ENCODE data around the gene LETMD1. TPM values are rescaled to one million over a fixed set of nuclear protein-coding genes. Genes with fewer than 3 reads are reported as not detected.

LETMD1 gene
- total and polyA plus RNA-seq, 2 donors (not counting 1 experiment from before 2014, with no cell fraction given): 94.7 to 101 TPM

DNA sequence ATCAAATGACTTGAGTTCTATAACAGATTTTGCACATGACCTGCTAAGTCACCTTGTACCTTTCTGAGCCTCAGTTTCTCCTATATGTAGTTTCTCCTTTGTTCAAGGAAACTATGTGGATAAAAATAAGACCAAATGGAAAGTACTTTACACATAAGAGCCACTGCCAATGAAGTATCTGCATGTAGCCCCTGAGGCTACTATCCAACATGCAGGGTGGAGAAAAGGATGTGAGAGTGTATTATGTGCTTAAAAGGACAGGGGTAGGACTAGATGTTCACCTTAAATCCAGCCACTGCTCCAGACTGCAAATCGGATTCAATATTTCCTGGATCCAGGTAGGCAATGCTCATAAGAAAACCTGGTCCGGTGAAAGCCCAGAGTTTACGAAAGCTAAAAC lies 43.1 kb upstream of the LETMD1 start:
- intact Hi-C loops (cut with micrococcal nuclease): no loop called here

DNA sequence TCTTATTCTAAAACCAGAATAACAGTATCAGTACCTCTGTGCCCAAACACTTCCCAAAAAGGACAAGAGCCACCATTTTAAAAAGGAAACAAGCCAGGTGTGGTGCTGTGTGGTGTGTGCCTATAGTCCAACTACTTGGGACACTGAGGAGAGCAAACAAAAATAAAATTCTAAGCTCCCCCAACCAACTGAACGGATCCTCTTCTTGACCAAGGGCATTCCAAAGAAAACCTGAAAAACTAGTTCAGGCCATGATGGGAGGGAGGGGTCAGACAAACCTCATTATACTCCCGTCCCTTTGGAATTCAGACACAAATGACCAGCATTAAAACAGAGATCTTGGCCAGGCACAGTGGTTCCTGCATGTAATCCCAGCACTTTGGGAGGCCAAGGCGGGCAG lies 42.5 kb upstream of the LETMD1 start:
- POLR2A ChIA-PET: no interaction called here
- H3K36me3 ChIP-seq (replicated peaks in 1 of 2; ENCODE audit: control extremely low read depth in 1 of 2, control insufficient read depth in 1 of 2, extremely low read depth in 1 of 2, insufficient read depth in 2 of 2, low read length in 1 of 2): peaks cover 4 to 22% of the 10 kb centered on the region in 2 experiments

More for the DNA sequence above, 43.1 kb upstream of the LETMD1 start:
- Histone ChIP-seq H3K27ac (ENCODE audit: low read length in 2 of 2) (no peak overlapping the region), H3K4me2 (replicated peaks; ENCODE audit: low read depth, low read length, poor library complexity, severe bottlenecking) (no peak overlapping the region), H3K79me2 (ENCODE audit: control insufficient read depth, insufficient read depth, low read length) (peaks cover 12% of the 10 kb centered on the region), H2AFZ (ENCODE audit: insufficient read depth, low read depth, low read length, poor library complexity, severe bottlenecking) (no peak overlapping the region), H3K36me3 (replicated peaks in 1 of 2; ENCODE audit: control extremely low read depth in 1 of 2, control insufficient read depth in 1 of 2, extremely low read depth in 1 of 2, insufficient read depth in 2 of 2, low read length in 1 of 2) (peaks cover 4 to 28% of the 10 kb centered on the region in 2 experiments), H3K9me3 (ENCODE audit: control extremely low read depth in 1 of 3, control insufficient read depth in 2 of 3, insufficient read depth in 1 of 3, low read length in 2 of 3) (peaks cover 0 to 1% (median 0%) of the 10 kb centered on the region in 3 donors), H3K27me3 (replicated peaks in 1 of 4; ENCODE audit: control extremely low read depth in 1 of 4, control insufficient read depth in 3 of 4, insufficient read depth in 4 of 4, low read length in 3 of 4) (no peaks in the 10 kb centered on the region), H3K9ac (ENCODE audit: low read length) (no peak overlapping the region), H3K4me3 (ENCODE audit: control extremely low read depth in 1 of 5, extremely low read depth in 1 of 5, insufficient read depth in 1 of 5, low read depth in 2 of 5, low read length in 4 of 5) (no peak overlapping the region), H4K20me1 (ENCODE audit: control insufficient read depth, insufficient read depth, low read length, poor library complexity, severe bottlenecking) (no peaks in the 10 kb centered on the region), H3K4me1 (ENCODE audit: control insufficient read depth in 2 of 2, insufficient read depth in 2 of 2, low read length in 2 of 2) (peaks cover 13 to 14% of the 10 kb centered on the region in 2 donors)
- DNase-seq (no peak), ATAC-seq (ENCODE audit: low read depth) (no peak)
- Mint-ChIP-seq H3K4me1 (peaks cover 13% of the 10 kb centered on the region), H3K4me3 (no peak overlapping the region), H3K27me3 (no peaks in the 10 kb centered on the region), H3K9me3 (ENCODE audit: insufficient read depth) (no peaks in the 10 kb centered on the region), H3K27ac (peak overlapping the region; percentile 26)
- ChIA-PET POLR2A (no interaction called here), CTCF (interaction anchor here (0.6 kb wide), 1 partner anchor 39 kb away, joined by 6 read pairs; no protein-coding TSS in a partner anchor)
- no CpG with 5 or more reads among the region's 3 CpGs for WGBS (ENCODE audit: insufficient coverage)
- no peak for TF ChIP-seq EZH2 (IDR thresholded peaks at IDR 0.05; ENCODE audit: borderline replicate concordance, insufficient read depth, low read depth, low read length, poor library complexity, severe bottlenecking)
- TF ChIP-seq, protein P1, sequence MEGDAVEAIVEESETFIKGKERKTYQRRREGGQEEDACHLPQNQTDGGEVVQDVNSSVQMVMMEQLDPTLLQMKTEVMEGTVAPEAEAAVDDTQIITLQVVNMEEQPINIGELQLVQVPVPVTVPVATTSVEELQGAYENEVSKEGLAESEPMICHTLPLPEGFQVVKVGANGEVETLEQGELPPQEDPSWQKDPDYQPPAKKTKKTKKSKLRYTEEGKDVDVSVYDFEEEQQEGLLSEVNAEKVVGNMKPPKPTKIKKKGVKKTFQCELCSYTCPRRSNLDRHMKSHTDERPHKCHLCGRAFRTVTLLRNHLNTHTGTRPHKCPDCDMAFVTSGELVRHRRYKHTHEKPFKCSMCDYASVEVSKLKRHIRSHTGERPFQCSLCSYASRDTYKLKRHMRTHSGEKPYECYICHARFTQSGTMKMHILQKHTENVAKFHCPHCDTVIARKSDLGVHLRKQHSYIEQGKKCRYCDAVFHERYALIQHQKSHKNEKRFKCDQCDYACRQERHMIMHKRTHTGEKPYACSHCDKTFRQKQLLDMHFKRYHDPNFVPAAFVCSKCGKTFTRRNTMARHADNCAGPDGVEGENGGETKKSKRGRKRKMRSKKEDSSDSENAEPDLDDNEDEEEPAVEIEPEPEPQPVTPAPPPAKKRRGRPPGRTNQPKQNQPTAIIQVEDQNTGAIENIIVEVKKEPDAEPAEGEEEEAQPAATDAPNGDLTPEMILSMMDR (IDR thresholded peaks at IDR 0.05): no peak

More for the DNA sequence above, 42.5 kb upstream of the LETMD1 start:
- no peak overlapping the region for H3K9ac ChIP-seq (ENCODE audit: low read length)
- Mint-ChIP-seq H3K27me3 (no peaks in the 10 kb centered on the region), H3K27ac (no peak overlapping the region), H3K9me3 (ENCODE audit: insufficient read depth) (no peaks in the 10 kb centered on the region), H3K4me3 (no peak overlapping the region), H3K4me1 (peaks cover 13% of the 10 kb centered on the region)
- H3K27ac ChIP-seq (ENCODE audit: low read length in 2 of 2): no peak overlapping the region
- no peaks in the 10 kb centered on the region for H4K20me1 ChIP-seq (ENCODE audit: control insufficient read depth, insufficient read depth, low read length, poor library complexity, severe bottlenecking)
- CTCF ChIA-PET: no interaction called here
- H3K27me3 ChIP-seq (replicated peaks in 1 of 4; ENCODE audit: control extremely low read depth in 1 of 4, control insufficient read depth in 3 of 4, insufficient read depth in 4 of 4, low read length in 3 of 4): no peaks in the 10 kb centered on the region
- H3K79me2 ChIP-seq (ENCODE audit: control insufficient read depth, insufficient read depth, low read length): peaks cover 16% of the 10 kb centered on the region
- no peaks in the 10 kb centered on the region for H3K9me3 ChIP-seq (ENCODE audit: control extremely low read depth in 1 of 3, control insufficient read depth in 2 of 3, insufficient read depth in 1 of 3, low read length in 2 of 3)
- no peak overlapping the region for H2AFZ ChIP-seq (ENCODE audit: insufficient read depth, low read depth, low read length, poor library complexity, severe bottlenecking)
- WGBS (ENCODE audit: insufficient coverage): 90% methylated on average over 2 of the region's 3 CpGs
- DNase-seq (no peak), ATAC-seq (ENCODE audit: low read depth) (no peak)
- H3K4me2 ChIP-seq (replicated peaks; ENCODE audit: low read depth, low read length, poor library complexity, severe bottlenecking): no peak overlapping the region
- no peak overlapping the region for H3K4me3 ChIP-seq (ENCODE audit: control extremely low read depth in 1 of 5, extremely low read depth in 1 of 5, insufficient read depth in 1 of 5, low read depth in 2 of 5, low read length in 4 of 5)
- intact Hi-C loops (cut with micrococcal nuclease): no loop called here
- TF ChIP-seq, protein P1 (IDR thresholded peaks at IDR 0.05): no peak
- TF ChIP-seq EZH2 (IDR thresholded peaks at IDR 0.05; ENCODE audit: borderline replicate concordance, insufficient read depth, low read depth, low read length, poor library complexity, severe bottlenecking): no peak
- H3K4me1 ChIP-seq (ENCODE audit: control insufficient read depth in 2 of 2, insufficient read depth in 2 of 2, low read length in 2 of 2): peaks cover 13 to 14% of the 10 kb centered on the region in 2 donors

All from B cell (primary cell).